ENCODE results near the gene COA3. TPM values are rescaled to one million over a fixed set of nuclear protein-coding genes. Genes with fewer than 3 reads are reported as not detected.

Gene COA3, protein sequence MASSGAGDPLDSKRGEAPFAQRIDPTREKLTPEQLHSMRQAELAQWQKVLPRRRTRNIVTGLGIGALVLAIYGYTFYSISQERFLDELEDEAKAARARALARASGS
- 41.7 and 50.0 TPM in 2 replicates for total RNA-seq

DNA sequence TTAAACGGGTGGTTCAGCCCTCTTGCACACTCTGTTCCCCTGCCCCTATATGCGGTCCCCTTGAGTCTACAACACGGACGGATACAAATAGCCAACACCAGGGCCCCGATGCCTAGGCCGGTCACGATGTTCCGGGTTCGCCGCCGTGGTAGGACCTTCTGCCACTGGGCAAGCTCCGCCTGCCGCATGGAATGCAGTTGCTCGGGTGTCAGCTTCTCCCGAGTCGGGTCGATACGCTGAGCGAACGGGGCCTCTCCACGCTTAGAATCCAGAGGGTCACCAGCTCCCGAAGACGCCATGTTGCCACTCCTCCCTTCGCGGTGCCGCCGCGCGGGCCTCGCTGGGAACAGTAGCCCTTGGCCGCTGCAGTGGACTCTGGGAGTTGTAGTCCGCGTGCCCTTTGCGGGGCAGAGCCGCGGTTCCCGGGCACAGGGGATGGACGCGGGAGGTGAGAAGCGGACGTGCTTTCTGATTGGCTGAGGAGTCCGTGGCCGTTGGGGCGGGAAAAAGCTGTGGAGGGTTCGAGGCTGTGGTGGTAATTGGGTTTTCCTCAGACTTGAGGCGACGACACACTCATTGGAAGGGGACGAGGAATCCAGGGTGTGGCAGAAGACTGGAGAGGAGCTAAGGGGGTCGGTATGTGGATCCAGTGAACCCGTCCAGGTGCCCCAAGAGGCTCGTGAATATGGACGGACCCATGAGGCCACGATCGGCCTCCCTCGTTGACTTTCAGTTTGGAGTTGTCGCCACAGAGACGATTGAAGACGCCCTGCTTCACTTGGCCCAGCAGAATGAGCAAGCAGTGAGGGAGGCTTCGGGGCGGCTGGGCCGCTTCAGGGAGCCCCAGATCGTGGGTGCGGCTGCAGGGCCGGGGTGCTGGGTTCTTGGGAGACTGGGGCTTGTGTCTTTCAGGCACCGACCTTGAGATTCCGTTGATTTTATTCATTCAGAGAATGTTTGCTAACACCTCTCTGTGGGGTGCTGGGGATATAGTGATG, at the start of gene COA3, which contains the start of gene CNTD1:
COA3 (minus strand) TSS at position 322 of the 998 bp plus-strand sequence; CDS start at position 299, 23 bp downstream.
CNTD1 (plus strand) TSS at position 479 of the 998 bp plus-strand sequence; CDS start at position 686, 207 bp downstream.

DNA sequence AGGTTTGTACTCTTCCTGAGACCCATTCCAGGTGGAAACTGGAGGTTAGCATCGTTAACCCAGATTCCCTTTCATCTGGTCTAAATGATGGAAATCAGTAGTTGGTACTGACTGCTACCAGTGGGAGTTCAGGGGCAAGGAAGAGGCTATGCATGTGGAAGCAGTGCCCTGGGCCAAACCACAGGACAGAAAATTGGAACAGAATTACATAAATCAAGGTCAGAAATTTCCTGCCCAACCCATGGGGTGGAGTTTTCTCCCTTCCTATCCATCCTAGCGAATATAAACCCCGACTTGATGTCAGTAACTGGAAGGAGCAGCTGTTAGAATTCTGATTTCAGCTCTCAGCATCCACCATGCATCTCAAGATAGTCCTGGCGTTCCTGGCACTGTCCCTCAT, 45.8 kb upstream of the COA3 start, which contains the start of gene AOC2:
AOC2 (plus strand) TSS at position 310 of the 400 bp plus-strand sequence; CDS start at position 357, 47 bp downstream.

DNA sequence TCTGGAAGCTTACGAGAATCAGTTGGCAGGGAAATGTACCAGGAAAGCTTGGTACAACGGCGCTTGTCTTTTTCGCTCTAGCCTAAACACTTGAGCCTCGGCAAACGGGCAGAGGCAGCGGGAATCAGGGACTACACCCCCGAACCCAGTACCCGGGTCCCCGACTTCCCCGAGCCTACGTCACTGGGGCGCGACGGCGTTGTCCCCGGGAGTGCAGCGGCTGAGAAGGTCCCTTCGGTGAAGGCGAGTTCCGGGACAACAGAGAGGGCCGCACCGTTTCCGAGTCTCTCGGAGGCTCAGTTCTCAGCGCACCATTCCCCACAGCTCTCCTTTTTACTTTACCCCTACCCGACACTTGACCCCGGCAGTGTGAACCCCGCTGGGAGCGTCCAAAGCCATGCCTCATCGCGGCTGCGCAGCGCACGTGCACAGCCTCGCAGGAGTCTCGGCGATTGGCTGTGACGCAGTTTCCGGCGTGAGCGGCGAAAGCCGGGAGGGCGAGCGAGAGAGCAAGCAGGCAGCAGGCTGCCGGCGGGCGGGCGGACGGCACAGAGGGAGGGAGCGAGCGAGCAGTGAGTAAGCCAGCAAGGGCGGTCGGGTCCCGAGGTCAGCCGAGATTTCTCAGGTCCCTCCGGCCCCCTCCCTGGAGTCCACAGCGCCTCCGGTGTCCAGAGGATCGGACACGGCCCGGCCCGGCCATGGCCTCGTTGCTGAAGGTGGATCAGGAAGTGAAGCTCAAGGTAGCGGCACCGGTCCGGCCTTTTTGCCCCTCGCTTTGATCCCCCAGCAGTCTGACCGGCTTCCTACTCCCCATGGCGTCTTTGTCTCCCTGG, 34.6 kb upstream of the COA3 start, which contains the start of gene PSME3:
PSME3 (plus strand) TSS at position 464 of the 833 bp plus-strand sequence; CDS start at position 699, 235 bp downstream.

DNA sequence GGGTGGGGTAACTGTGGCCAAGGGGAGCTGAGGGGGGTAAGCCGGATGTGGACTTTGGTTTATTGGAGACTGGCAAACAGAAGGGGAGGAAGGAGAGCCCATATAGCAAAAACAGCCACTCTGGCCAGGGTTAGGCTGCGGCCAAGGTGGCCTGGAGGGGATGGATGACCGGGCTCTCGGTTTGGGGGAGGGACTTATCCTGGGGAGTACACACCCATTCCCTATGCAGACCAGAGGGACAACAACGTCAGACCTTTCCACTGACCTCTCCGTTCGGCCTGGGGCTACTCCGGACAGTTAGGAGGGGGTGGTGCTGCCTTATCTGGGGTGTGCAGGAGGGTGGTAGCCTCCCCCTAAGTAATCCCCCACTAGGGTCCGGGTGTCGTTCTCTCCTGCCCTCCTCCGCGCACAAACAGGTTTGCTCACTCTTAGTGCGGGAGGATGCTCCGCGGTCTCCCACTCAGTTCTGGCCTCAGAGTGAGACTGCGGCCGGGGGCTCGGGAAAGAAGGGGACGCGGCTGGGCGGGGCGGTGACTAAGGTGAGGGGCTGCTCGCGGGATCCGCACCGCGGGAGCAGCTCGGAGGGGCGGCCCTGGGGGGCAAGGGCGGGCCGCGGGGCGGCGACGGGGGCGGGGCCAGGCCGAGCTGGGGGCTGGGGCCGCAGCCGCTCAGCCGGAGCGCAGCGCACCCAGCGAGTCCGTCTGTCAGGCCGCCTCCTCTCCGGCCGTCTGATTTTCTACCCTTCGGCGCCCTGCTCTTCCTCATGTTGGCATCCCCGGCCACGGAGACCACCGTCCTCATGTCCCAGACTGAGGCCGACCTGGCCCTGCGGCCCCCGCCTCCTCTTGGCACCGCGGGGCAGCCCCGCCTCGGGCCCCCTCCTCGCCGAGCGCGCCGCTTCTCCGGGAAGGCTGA, 18.3 kb downstream of the COA3 start, which contains the start of gene WNK4:
WNK4 (plus strand) TSS at position 675 of the 915 bp plus-strand sequence; CDS start at position 764, 89 bp downstream.

DNA sequence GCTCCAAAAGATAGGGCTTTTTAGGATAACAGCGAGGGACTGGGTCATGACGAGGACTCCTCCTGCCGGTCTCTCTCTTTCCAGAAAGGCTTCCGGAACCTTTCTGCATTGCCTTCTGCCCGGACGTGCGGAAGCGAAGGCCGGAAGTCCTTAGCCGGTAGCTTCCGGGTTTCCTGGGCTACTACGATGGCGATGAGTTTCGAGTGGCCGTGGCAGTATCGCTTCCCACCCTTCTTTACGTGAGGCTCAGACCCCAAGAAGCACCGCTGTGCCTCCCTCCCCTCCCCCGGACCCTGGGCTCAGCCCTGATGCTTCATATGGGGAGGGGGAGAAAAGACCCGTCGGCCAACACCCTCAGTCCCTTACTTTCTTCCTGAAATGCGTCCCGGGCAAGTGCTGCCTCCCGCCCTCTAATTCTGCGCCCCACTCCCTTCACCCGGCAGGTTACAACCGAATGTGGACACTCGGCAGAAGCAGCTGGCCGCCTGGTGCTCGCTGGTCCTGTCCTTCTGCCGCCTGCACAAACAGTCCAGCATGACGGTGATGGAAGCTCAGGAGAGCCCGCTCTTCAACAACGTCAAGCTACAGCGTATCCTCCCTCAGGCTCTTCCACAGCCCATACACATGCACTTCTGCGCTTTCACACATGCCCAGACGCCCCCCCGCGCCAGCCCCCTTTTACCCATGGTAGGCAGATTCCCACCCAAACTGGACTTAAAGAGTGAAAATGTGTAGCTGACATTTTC, 25.0 kb downstream of the COA3 start, which contains the start of gene VPS25:
VPS25 (plus strand) TSS at position 160 of the 746 bp plus-strand sequence; CDS start at position 187, 27 bp downstream.

DNA sequence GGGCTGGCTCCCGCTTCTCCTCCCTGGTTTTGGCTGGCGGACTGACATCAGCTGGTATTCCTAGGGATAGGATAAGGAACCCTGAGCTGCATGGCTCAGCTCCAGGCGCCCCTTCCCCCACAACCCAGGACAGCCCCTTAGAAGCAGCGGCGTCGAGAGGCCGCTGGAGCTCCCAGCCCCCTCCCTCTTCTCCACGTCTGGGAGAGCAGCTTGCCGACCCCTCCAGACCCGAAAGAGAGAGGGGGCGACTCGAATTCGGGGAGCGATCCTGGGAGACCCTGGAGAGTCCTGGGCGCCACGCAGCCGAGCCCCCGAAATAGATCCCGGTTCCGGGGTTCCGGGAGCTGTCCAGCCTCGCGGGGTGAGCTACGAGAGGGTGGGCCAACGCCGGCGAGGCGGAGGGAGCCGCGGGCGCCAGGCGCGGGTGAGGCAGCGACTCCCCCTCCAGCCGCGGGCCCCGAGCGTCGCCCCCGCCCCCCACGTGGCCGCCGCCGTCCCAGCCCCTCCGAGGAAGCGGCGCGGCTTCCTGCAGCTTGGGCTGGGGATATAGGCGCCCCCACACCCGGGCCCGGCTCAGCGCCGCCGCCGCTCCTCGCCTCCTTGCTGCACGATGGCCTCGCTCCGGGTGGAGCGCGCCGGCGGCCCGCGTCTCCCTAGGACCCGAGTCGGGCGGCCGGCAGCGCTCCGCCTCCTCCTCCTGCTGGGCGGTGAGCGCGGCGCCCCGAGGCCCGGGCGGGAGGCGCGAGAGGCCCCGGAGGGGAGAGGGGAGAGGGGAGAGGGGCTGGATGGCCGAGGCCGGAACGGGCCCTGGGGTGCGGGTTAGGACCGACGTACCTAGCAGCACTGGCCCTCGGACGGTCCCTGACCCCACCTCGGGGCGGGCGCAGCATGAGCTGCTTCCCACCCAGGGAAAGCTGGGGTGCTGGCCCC, 37.6 kb downstream of the COA3 start, which contains the start of gene RAMP2:
RAMP2 (plus strand) TSS at position 576 of the 930 bp plus-strand sequence; CDS start at position 611, 35 bp downstream.

Other genes with a start within 250 kb of the COA3 start
- 2.0 and 5.7 TPM in 2 replicates for gene HSD17B1, start 245.8 kb downstream of the COA3 start, total RNA-seq
- 24.2 and 31.5 TPM in 2 replicates for gene COASY, start 236.6 kb downstream of the COA3 start, total RNA-seq
- gene MLX, start 231.6 kb downstream of the COA3 start, total RNA-seq, result 37.1 and 42.2 TPM in 2 replicates
- 3.7 and 4.3 TPM in 2 replicates for gene PSMC3IP, start 221.0 kb downstream of the COA3 start, total RNA-seq
- 58.5 and 62.9 TPM in 2 replicates for gene RETREG3, start 189.3 kb downstream of the COA3 start, total RNA-seq
- 23.8 and 37.4 TPM in 2 replicates for gene TUBG1, start 189.0 kb downstream of the COA3 start, total RNA-seq
- 12.0 and 15.6 TPM in 2 replicates for gene TUBG2, start 139.4 kb downstream of the COA3 start, total RNA-seq
- 16.9 and 23.8 TPM in 2 replicates for gene PLEKHH3, start 121.7 kb downstream of the COA3 start, total RNA-seq
- 2.9 and 6.0 TPM in 2 replicates for gene CCR10, start 116.9 kb downstream of the COA3 start, total RNA-seq
- gene CNTNAP1, start 116.2 kb downstream of the COA3 start, total RNA-seq, result 57.2 and 112 TPM in 2 replicates
- 20.6 and 21.3 TPM in 2 replicates for gene EZH1, start 53.7 kb downstream of the COA3 start, total RNA-seq
- gene RAMP2, start 37.5 kb downstream of the COA3 start, total RNA-seq, result 0.13 and 0.46 TPM in 2 replicates
- gene VPS25, start 25.3 kb downstream of the COA3 start, total RNA-seq, result 44.1 and 44.4 TPM in 2 replicates
- 0.20 and 0.79 TPM in 2 replicates for gene WNK4, start 18.1 kb downstream of the COA3 start, total RNA-seq
- 0.07 and 0.36 TPM in 2 replicates for gene CNTD1, start 157 bp upstream of the COA3 start, total RNA-seq
- gene BECN1, start 25.6 kb upstream of the COA3 start, total RNA-seq, result 94.1 and 99.6 TPM in 2 replicates
- 60.6 and 62.2 TPM in 2 replicates for gene PSME3, start 34.7 kb upstream of the COA3 start, total RNA-seq
- gene AOC2, start 45.9 kb upstream of the COA3 start, total RNA-seq, result 0.79 and 0.85 TPM in 2 replicates
- 1.3 and 5.9 TPM in 2 replicates for gene AOC3, start 52.5 kb upstream of the COA3 start, total RNA-seq
- not detected in 2 replicates for gene G6PC1, start 102.1 kb upstream of the COA3 start, total RNA-seq
- gene AARSD1, start 165.8 kb upstream of the COA3 start, total RNA-seq, result 18.2 and 20.0 TPM in 2 replicates
- 0.07 and 0.23 TPM in 2 replicates for gene PTGES3L, start 181.4 kb upstream of the COA3 start, total RNA-seq
- gene RUNDC1, start 181.9 kb upstream of the COA3 start, total RNA-seq, result 13.4 and 15.4 TPM in 2 replicates
- 364 and 471 TPM in 2 replicates for gene RPL27, start 199.7 kb upstream of the COA3 start, total RNA-seq
- gene IFI35, start 208.1 kb upstream of the COA3 start, total RNA-seq, result 14.2 and 21.2 TPM in 2 replicates
- gene VAT1, start 223.7 kb upstream of the COA3 start, total RNA-seq, result 136 and 240 TPM in 2 replicates
- gene RND2, start 226.5 kb upstream of the COA3 start, total RNA-seq, result 0.17 and 0.20 TPM in 2 replicates